ENCODE measurements around the gene GALNT7.

GRCh38 chr4:173214231-173214630 lies 45.6 kb downstream of the GALNT7 start:
- TF ChIP-seq CTCF (IDR thresholded peaks at IDR 0.05; ENCODE audit: poor library complexity, severe bottlenecking) (no peak), SMC3 (conservative IDR thresholded peaks at IDR 0.05; ENCODE audit: poor library complexity) (no peak)

Data from neural cell (in vitro differentiated cells).